HG03442 (cell line): ENCODE data around the gene TIPIN.
"Not testable (repeated sequence)": the region's sequence is repeated elsewhere in the genome, so short reads cannot be mapped to it uniquely, and the experiment has no call there.

Experiments used
- ATAC-seq: cut with Tn5 transposase; IDR thresholded peaks from one replicate; pipeline ENCODE4 v1.9.1; 2021; ENCODE audit warnings: mild to moderate bottlenecking, moderate library complexity; ENCODE audit not compliant: unreplicated experiment

The TIPIN gene

GRCh38 chr15:66304425-66304824 lies 52.1 kb downstream of the TIPIN start:
- not testable (repeated sequence) for ATAC-seq

- ATAC-seq, result no peak
Observed at GRCh38 chr15:66302489-66303278, 53.8 kb downstream of the TIPIN start.

- ATAC-seq, result no peak
Observed at GRCh38 chr15:66298803-66299251, 57.7 kb downstream of the TIPIN start.

- no peak for ATAC-seq
Observed at GRCh38 chr15:66296186-66296585, 60.3 kb downstream of the TIPIN start.

GRCh38 chr15:66294932-66295235 lies 61.6 kb downstream of the TIPIN start:
- ATAC-seq, result no peak

GRCh38 chr15:66294157-66294931 lies 62.1 kb downstream of the TIPIN start:
- ATAC-seq, result no peak

- peak; percentile 60 for ATAC-seq
Observed at GRCh38 chr15:66293419-66294156, 62.9 kb downstream of the TIPIN start, which contains the start of gene DIS3L. Gene DIS3L (plus strand): TSS chr15:66293568. CDS start chr15:66293597, 29 bp downstream.

- ATAC-seq, result no peak
Observed at GRCh38 chr15:66292571-66293418, 63.7 kb downstream of the TIPIN start.

- ATAC-seq, result no peak
Observed at GRCh38 chr15:66291816-66292570, 64.5 kb downstream of the TIPIN start.

- ATAC-seq, result no peak
Observed at GRCh38 chr15:66290518-66290917, 66.0 kb downstream of the TIPIN start.

GRCh38 chr15:66290007-66290406 lies 66.5 kb downstream of the TIPIN start:
- ATAC-seq, result no peak

- no peak for ATAC-seq
Observed at GRCh38 chr15:66288551-66289185, 67.8 kb downstream of the TIPIN start.

- ATAC-seq, result no peak
Observed at GRCh38 chr15:66288093-66288492, 68.4 kb downstream of the TIPIN start.

GRCh38 chr15:66287461-66288057 lies 68.9 kb downstream of the TIPIN start:
- ATAC-seq, result no peak
